Activated B cell treated with CpG ODN at 0.5 μM for 24 hours (primary cell): Measurements from ENCODE around the gene FAM53B. TPM values are rescaled to one million over a fixed set of nuclear protein-coding genes. Genes with fewer than 3 reads are reported as not detected.
A peak's percentile ranks its signal among the peaks of the same experiment; 100 is the strongest.

Experiments used
- ATAC-seq: fragments of 200-7000 bp; cut with Tn5 transposase; one replicate; pipeline ENCODE4 v1.10.0; 2021; ENCODE audit warnings: low read depth, mild to moderate bottlenecking, moderate library complexity
- CTCF ChIA-PET: fragments of 350-600 bp; sonication (Branson Sonifier 250); formaldehyde crosslinking; loops from one replicate; lab custom pipeline; 2021; ENCODE audit warnings: antibody characterized with exemption; lab: Charles Lee
- POLR2A ChIA-PET: fragments of 350-600 bp; sonication (Branson Sonifier 250); formaldehyde crosslinking; loops from one replicate; lab custom pipeline; 2021; ENCODE audit warnings: antibody characterized with exemption; lab: Charles Lee
- DNase-seq: peaks from one replicate; pipeline ENCODE4 v3.0.0; 2022
- H3K27ac Mint-ChIP-seq: one replicate; pipeline ENCODE4 v1.8.0; 2020; ENCODE audit warnings: mixed read lengths
- H3K27me3 Mint-ChIP-seq: one replicate; pipeline ENCODE4 v1.8.0; 2021; ENCODE audit warnings: mixed read lengths
- H3K36me3 Mint-ChIP-seq: one replicate; pipeline ENCODE4 v1.8.0; 2021; ENCODE audit warnings: low read depth, mixed read lengths
- H3K4me1 Mint-ChIP-seq: one replicate; pipeline ENCODE4 v1.8.0; 2021; ENCODE audit warnings: mixed read lengths
- H3K4me3 Mint-ChIP-seq: one replicate; pipeline ENCODE4 v1.8.0; 2020; ENCODE audit warnings: mild to moderate bottlenecking, mixed read lengths
- H3K9me3 Mint-ChIP-seq: one replicate; pipeline ENCODE4 v1.8.0; 2020; ENCODE audit warnings: mixed read lengths
- intact Hi-C: fragments of 100-400 bp; cut with micrococcal nuclease; formaldehyde crosslinking; loops from one replicate; pipeline ENCODE4 v1.15.1; 2024
- total RNA-seq: library from RNA; stranded (reverse); gene quantifications from 2 replicates; pipeline ENCODE4 v1.2.3, GENCODE V29; 2022
- TF ChIP-seq, protein P1 (sequence below): fragments of 200-600 bp; IDR thresholded peaks from one replicate; pipeline ENCODE4 v1.8.0; 2022; ENCODE audit warnings: antibody characterized with exemption, mild to moderate bottlenecking

FAM53B gene
- total RNA-seq, 1 donor from 2014 or later, result 73.9 TPM

DNA sequence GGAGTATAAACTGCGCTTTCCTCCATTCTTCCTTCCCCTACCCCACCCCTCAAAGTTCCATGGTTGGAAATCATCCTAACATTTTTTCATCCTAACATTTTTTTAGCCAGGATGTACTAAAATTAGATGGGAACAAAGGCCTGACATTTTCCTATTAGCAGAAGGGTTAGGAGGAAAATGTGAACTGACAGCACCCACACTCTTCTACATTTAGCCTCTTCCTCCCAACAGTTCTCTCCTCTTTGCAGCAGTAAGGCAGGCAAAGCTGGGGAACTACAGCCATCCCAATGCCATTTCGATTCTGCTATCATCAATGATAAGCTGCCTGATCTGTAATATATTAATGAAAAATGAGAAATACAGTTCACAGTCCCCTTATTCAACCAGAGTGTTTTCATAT lies 11.4 kb upstream of the FAM53B start:
- peaks cover 40% of the 10 kb centered on the region for H3K36me3 Mint-ChIP-seq
- TF ChIP-seq, protein P1, sequence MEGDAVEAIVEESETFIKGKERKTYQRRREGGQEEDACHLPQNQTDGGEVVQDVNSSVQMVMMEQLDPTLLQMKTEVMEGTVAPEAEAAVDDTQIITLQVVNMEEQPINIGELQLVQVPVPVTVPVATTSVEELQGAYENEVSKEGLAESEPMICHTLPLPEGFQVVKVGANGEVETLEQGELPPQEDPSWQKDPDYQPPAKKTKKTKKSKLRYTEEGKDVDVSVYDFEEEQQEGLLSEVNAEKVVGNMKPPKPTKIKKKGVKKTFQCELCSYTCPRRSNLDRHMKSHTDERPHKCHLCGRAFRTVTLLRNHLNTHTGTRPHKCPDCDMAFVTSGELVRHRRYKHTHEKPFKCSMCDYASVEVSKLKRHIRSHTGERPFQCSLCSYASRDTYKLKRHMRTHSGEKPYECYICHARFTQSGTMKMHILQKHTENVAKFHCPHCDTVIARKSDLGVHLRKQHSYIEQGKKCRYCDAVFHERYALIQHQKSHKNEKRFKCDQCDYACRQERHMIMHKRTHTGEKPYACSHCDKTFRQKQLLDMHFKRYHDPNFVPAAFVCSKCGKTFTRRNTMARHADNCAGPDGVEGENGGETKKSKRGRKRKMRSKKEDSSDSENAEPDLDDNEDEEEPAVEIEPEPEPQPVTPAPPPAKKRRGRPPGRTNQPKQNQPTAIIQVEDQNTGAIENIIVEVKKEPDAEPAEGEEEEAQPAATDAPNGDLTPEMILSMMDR, result no peak
- H3K27me3 Mint-ChIP-seq, result no peaks in the 10 kb centered on the region
- no peak for DNase-seq
- CTCF ChIA-PET, result interaction anchor here (0.7 to 0.8 kb wide), 2 partner anchors 10 to 761 kb away, joined by 3 to 5 read pairs; no protein-coding TSS in a partner anchor
- no peaks in the 10 kb centered on the region for H3K4me1 Mint-ChIP-seq
- POLR2A ChIA-PET, result interaction anchor here (0.6 kb wide), 1 partner anchor 186 kb away, joined by 3 read pairs; no protein-coding TSS in a partner anchor
- no peak overlapping the region for H3K27ac Mint-ChIP-seq
- intact Hi-C loops, result no loop called here
- H3K9me3 Mint-ChIP-seq, result no peaks in the 10 kb centered on the region
- no peak overlapping the region for H3K4me3 Mint-ChIP-seq
- ATAC-seq, result no peak

DNA sequence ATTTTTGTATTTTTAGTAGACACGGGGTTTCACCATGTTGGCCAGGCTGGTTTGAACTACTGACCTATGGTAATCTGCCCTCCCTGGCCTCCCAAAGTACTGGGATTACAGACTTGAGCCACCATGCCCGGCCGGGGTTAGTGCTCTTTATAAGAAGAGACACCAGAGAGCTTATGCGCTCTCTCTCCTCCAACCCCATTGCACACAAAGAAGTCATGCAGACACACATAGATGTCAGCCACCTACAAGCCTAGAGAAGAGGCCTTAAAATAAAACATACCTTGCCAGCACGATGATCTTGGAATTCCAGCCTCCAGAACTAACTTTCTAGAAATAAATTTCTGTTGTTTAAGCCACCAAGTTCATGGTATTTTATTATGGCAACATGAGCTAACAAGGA lies 10.0 kb upstream of the FAM53B start:
- CTCF ChIA-PET, result no interaction called here
- Mint-ChIP-seq H3K4me1 (peaks cover 4% of the 10 kb centered on the region), H3K4me3 (no peak overlapping the region), H3K27me3 (no peaks in the 10 kb centered on the region), H3K27ac (no peak overlapping the region), H3K9me3 (no peaks in the 10 kb centered on the region), H3K36me3 (peaks cover 33% of the 10 kb centered on the region)
- POLR2A ChIA-PET, result no interaction called here
- intact Hi-C loops, result no loop called here
- ATAC-seq, result no peak
- TF ChIP-seq, protein P1, result no peak
- DNase-seq, result no peak

DNA sequence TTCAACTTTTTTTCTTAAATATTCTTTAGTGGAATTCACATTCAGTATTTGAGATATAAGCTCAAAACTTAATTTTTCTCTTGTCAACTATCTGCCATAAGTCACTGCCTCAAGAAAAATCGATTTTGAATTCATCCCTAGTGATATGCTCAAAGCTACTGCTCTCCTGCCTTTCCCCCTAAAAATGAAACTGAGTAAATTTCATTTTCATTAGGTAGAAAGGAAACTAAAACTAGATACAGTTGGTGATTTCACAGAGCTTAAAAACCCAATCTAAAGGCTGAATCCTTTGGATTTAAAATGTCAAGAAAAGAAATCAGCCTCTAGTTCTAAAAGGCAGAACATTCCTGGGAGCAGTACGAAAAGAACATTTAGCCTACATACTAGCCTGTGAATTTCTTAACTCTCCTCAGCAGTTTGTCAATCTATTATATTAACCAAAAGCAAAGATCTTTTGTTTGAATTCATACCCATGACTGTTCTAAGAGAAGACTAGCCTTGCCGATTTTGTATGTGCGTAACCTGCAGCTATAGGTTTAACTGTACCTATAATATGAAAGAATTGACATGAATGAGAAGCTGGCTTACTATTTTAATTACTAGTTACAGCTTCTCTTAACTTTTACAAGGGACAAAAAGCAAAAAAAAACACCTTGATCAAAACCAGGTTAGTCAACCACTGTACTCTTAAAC lies 4.9 kb upstream of the FAM53B start:
- no peaks in the 10 kb centered on the region for H3K27me3 Mint-ChIP-seq
- POLR2A ChIA-PET, result interaction anchor here (0.7 to 2.5 kb wide), 6 partner anchors 8 to 219 kb away, joined by 3 to 8 read pairs (median 5); partner anchors contain the start of genes ABRAXAS2 and EEF1AKMT2

DNA sequence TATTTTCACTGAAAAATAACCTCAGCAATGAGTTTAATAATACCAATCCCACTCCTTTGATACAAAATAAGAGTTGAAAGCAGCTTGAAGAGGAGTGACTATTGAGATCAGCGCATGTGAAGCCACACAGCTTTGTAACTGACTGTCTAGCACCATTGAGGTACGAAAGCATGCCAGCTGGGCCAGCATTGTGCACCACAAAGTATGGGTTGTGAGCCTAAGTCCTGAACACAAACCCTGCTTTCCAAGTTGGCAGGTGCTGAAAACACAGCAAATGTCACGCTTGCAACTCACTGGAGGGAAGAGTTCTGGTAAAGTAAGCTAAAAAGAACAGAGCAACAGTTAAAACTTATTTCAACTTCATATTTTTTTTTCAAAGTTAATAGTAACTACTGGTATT lies 4.0 kb upstream of the FAM53B start:
- intact Hi-C loops, result loop anchor here (5.0 kb wide), 2 partner anchors 331 to 516 kb away; partner anchors contain the start of gene OAT
- Mint-ChIP-seq H3K9me3 (no peaks in the 10 kb centered on the region), H3K4me1 (peaks cover 20% of the 10 kb centered on the region), H3K27ac (no peak overlapping the region), H3K27me3 (no peaks in the 10 kb centered on the region), H3K4me3 (no peak overlapping the region), H3K36me3 (peaks cover 6% of the 10 kb centered on the region)
- no peak for DNase-seq
- ATAC-seq, result no peak
- ChIA-PET POLR2A (interaction anchor here (1.2 to 2.5 kb wide), 4 partner anchors 43 to 218 kb away, joined by 4 to 8 read pairs (median 6); partner anchors contain the start of genes ABRAXAS2 and EEF1AKMT2), CTCF (interaction anchor here (1.4 to 7.8 kb wide), 4 partner anchors 108 to 752 kb away, joined by 3 to 307 read pairs (median 6); no protein-coding TSS in a partner anchor)
- TF ChIP-seq, protein P1, result no peak

More for the DNA sequence above, 4.9 kb upstream of the FAM53B start:
- ATAC-seq, result no peak
- TF ChIP-seq, protein P1, result no peak
- H3K36me3 Mint-ChIP-seq, result peaks cover 4% of the 10 kb centered on the region
- peaks cover 20% of the 10 kb centered on the region for H3K4me1 Mint-ChIP-seq
- peak overlapping the region; percentile 76 for H3K27ac Mint-ChIP-seq
- no peak for DNase-seq
- CTCF ChIA-PET, result interaction anchor here (1.4 to 7.8 kb wide), 4 partner anchors 109 to 753 kb away, joined by 3 to 307 read pairs (median 6); no protein-coding TSS in a partner anchor
- H3K4me3 Mint-ChIP-seq, result no peak overlapping the region
- no peaks in the 10 kb centered on the region for H3K9me3 Mint-ChIP-seq
- intact Hi-C loops, result loop anchor here (5.0 kb wide), 2 partner anchors 332 to 517 kb away; partner anchors contain the start of gene OAT

DNA sequence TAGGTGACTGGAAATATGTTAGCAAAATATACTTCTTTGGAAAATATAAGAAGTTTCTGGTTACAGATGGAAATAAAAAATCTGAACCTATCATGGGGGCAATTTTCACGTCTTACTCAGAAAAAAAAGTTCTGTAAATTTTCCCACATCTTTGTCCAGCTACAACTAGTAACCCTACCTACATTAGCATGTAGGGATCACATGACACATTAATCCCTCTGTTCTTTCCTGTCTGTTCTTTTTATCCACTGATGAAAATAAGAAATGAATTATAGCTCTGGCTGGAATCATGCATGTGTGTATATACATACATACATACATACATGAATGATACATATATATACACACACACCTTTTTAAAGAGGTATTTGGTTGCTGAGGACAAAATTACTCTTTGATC lies 3.6 kb upstream of the FAM53B start:
- CTCF ChIA-PET, result interaction anchor here (0.7 to 7.8 kb wide), 6 partner anchors 79 to 752 kb away, joined by 3 to 307 read pairs (median 6); no protein-coding TSS in a partner anchor
- H3K4me1 Mint-ChIP-seq, result peaks cover 21% of the 10 kb centered on the region
- TF ChIP-seq, protein P1, result no peak
- intact Hi-C loops, result loop anchor here (5.0 kb wide), 2 partner anchors 330 to 515 kb away; partner anchors contain the start of gene OAT
- no peaks in the 10 kb centered on the region for H3K27me3 Mint-ChIP-seq
- H3K4me3 Mint-ChIP-seq, result no peak overlapping the region
- no peaks in the 10 kb centered on the region for H3K9me3 Mint-ChIP-seq
- DNase-seq (no peak), ATAC-seq (no peak)
- POLR2A ChIA-PET, result interaction anchor here (1.1 to 2.5 kb wide), 3 partner anchors 201 to 217 kb away, joined by 3 to 7 read pairs (median 6); no protein-coding TSS in a partner anchor
- no peak overlapping the region for H3K27ac Mint-ChIP-seq
- H3K36me3 Mint-ChIP-seq, result peaks cover 8% of the 10 kb centered on the region
